Muscle layer of duodenum (tissue), 2 donors: ENCODE measurements around the gene COLEC11.

Experiments used
- H3K27ac ChIP-seq: one replicate; pipeline ENCODE4 v1.7.0; 2013; ENCODE audit warnings: mild to moderate bottlenecking, low read length
- H3K27me3 ChIP-seq: one replicate; pipeline ENCODE4 v1.7.0; 2013; ENCODE audit warnings: low read depth, mild to moderate bottlenecking, control low read depth, low read length
- H3K36me3 ChIP-seq, 2 donors: one replicate each; pipeline ENCODE4 v1.7.0; 2013; ENCODE audit warnings: low read length in 2 of 2, control low read depth in 1 of 2, mild to moderate bottlenecking in 1 of 2; ENCODE audit not compliant: insufficient read depth in 2 of 2, control insufficient read depth in 1 of 2
- H3K4me1 ChIP-seq, 2 donors: one replicate each; pipeline ENCODE4 v1.7.0; 2013; ENCODE audit warnings: low read length in 2 of 2, mild to moderate bottlenecking in 2 of 2, control low read depth in 1 of 2, moderate library complexity in 1 of 2; ENCODE audit not compliant: insufficient read depth in 2 of 2, control insufficient read depth in 1 of 2
- H3K4me3 ChIP-seq, 2 donors: one replicate each; pipeline ENCODE4 v1.7.0; 2013; ENCODE audit warnings: low read length in 2 of 2, low read depth in 1 of 2, mild to moderate bottlenecking in 1 of 2
- H3K9me3 ChIP-seq, 2 donors: one replicate each; pipeline ENCODE4 v1.7.0; 2013; ENCODE audit warnings: low read length in 2 of 2, control low read depth in 1 of 2, mild to moderate bottlenecking in 1 of 2; ENCODE audit not compliant: control insufficient read depth in 1 of 2
- donor health status: healthy.

The COLEC11 gene

DNA sequence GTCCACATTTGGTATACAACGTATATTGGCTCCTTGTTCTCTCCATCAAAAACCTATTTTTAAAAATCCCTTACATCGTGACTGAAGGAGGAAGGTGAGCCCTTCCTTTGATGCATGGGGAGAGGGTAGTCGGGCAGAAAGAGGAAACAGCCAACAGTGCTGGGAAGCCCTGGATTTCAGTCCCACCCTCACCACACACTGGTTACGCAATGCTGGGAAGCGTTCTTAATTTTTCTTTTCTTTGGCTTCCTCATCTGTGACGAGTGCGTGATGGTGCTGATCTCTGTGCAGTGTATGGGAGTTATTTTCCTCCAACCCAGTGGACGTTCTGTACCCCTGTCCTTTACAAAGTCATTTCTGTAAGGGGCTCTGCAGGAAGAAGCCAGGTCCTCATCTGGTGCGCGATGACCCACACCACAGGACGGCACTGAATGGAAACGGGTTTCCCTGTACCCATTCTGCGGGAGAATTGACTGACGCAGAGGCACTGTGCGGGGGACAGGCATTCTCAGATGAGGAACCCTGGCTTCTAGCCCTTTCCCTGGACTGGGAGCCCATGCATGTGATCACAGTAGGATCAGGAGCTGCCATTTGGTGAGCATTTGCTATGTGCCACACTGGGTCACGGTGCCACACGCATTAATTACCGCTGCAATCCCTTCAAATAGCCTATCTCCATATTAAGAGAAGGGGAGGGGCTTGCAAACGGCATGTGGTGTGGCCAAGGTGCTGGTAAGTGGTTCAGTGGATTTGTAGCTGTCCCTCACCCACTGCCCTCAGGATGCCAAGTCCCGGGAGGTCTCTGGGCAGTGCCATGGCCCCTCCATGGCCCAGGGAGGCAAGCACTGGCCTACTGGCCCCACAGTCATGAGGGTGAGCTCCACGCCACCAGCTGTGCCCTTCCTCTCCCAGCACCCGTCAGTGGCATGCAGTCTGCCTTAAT lies 4.3 kb downstream of the COLEC11 start:
- H3K4me1 ChIP-seq, result peaks cover 0 to under 1% of the 10 kb centered on the region in 2 donors
- H3K9me3 ChIP-seq, result no peaks in the 10 kb centered on the region
- no peaks in the 10 kb centered on the region for H3K27me3 ChIP-seq
- no peaks in the 10 kb centered on the region for H3K36me3 ChIP-seq
- no peak overlapping the region for H3K27ac ChIP-seq
- H3K4me3 ChIP-seq, result no peak overlapping the region

DNA sequence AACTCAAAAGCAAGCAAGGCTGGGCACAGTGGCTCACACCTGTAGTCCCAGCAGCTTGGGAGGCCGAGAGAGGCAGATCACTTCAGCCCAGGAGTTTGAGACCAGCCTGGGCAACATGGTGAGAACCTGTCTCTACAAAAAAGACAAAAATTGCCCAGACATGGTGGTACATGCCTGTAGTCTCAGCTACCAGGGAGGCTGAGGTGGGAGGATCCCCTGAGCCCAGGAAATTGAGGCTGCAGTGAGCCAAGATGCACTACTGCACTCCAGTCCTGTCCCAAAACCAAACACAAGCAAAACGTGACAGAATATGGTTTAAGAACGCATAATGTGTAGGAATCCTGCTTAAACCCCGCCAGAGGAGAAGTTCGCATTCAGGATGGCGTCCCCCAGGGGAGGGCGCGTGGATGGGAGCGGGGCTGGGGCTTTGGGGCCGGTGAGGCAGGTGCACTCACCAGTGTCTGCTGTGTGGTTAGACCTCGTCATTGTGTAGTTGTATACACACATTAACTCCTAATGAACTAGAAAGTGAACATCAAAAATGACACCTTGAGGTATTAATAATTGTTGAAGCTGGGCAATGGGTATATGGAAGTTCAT lies 5.4 kb downstream of the COLEC11 start:
- no peak overlapping the region for H3K27ac ChIP-seq
- no peaks in the 10 kb centered on the region for H3K27me3 ChIP-seq
- no peaks in the 10 kb centered on the region for H3K9me3 ChIP-seq

DNA sequence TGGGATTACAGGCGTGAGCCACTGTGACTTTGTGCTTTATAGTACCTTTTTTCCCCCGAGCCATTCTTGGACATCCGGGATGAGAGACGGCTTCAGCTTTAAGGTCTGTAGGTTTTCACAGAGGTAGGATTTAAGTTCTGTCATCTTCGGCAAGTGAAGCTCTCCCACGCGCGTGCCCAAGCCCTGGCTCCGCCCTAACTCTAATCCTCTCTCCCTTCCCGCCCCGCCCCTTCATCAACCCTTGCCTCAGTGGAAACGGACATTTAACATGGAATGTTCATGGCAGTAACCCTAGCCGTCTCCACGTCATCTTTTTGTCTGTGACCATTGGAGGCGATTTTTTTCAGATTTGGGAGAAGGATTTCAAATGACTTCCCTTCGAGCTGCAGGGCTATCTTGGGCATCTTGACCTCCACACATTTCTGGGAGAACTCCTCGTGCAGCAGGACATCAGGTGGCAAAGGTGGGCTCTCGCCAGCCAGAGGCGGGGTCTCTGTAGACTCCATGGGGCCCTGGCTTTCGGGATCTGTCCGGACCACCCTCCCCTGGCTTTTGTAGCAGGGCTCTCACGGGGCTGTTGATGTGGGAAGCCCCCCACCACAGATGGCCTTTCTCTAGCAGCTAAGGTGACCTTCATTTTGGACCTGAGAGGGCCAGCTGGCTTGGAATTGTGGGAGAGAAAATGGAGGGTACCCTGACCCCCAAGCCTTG lies 6.8 kb downstream of the COLEC11 start:
- no peaks in the 10 kb centered on the region for H3K36me3 ChIP-seq
- peaks cover 0 to 8% of the 10 kb centered on the region in 2 donors for H3K4me1 ChIP-seq
- H3K4me3 ChIP-seq, result no peak overlapping the region
- H3K27me3 ChIP-seq, result no peaks in the 10 kb centered on the region
- H3K27ac ChIP-seq, result no peak overlapping the region
- no peaks in the 10 kb centered on the region for H3K9me3 ChIP-seq

More for the DNA sequence above, 5.4 kb downstream of the COLEC11 start:
- Histone ChIP-seq H3K36me3 (no peaks in the 10 kb centered on the region), H3K4me3 (no peak overlapping the region), H3K4me1 (peaks cover 0 to 4% of the 10 kb centered on the region in 2 donors)

DNA sequence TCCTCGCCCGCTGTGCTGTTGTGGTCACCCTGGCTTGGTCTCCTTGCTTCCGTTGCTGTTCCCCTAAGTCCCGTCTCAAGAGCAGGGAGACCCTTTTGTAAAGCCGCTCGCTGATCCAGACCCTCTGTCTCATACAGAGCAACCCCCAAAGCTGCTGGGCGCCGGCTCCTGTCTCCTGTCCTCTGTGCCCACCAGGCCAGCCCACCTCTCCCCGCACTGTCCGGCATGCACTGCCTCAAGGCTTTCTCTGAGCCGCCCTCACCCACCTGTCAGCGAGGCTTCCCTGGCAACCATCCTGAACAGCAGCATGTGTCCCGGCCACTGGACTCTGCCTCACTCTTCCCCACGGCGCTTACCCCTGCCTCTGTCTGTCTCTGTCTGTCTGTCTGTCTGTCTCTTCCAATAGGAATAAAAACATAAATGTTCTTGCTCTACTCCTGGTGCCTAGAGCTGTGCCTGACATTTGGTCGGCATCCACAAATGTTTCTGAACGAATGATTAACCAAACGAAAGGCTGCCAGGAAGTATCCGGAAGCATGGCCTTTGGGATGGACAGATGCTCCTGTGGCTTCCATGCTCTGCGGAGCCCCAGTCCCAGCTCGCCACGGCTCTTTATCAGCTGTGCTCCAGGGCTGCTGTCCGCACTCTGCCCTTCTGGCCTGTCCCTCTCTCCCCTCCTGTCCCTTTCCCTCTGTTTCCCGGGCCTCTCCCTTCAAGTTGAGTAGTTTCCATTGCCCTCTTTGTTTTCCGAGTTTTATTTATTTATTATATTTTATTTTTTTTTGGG lies 7.8 kb downstream of the COLEC11 start:
- Histone ChIP-seq H3K4me3 (no peak overlapping the region), H3K27me3 (no peaks in the 10 kb centered on the region), H3K4me1 (peaks cover 0 to 8% of the 10 kb centered on the region in 2 donors), H3K9me3 (no peaks in the 10 kb centered on the region), H3K36me3 (no peaks in the 10 kb centered on the region), H3K27ac (no peak overlapping the region)

DNA sequence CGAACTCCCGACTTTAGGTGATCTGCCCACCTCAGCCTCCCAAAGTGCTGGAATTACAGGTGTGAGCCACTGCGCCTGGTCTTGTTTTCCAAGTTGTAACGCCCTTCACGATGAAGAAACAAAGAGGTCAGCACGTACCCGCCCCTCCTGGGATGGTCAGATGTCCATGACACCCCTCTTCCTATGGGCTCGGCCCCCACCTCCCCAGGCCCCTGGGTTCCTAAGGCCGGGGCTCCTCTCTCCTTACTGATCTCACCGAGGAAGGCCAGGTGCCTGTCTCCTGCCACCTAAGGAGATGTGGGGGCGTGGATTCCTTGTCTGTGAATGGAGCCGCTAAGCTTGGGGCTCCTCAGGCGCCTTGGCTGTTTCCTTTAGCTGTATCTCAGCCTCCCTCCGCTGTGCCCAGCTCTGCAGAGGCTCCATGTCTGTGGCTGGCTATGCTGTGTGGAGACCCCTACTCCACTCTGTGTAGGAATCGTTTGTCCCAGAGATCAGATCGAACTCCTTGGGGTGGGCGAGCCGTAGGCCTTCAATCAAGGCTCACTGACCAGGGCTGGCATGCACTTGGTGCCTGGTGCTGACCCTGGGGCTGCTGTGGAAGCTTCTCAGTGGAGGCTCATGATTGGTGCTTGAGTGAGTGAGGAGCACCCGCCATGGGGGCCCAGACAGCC lies 8.8 kb downstream of the COLEC11 start:
- H3K4me1 ChIP-seq, result peaks cover 0 to 8% of the 10 kb centered on the region in 2 donors
- H3K27me3 ChIP-seq, result no peaks in the 10 kb centered on the region
- no peaks in the 10 kb centered on the region for H3K9me3 ChIP-seq
- no peaks in the 10 kb centered on the region for H3K36me3 ChIP-seq
- H3K27ac ChIP-seq, result no peak overlapping the region
- H3K4me3 ChIP-seq, result no peak overlapping the region

DNA sequence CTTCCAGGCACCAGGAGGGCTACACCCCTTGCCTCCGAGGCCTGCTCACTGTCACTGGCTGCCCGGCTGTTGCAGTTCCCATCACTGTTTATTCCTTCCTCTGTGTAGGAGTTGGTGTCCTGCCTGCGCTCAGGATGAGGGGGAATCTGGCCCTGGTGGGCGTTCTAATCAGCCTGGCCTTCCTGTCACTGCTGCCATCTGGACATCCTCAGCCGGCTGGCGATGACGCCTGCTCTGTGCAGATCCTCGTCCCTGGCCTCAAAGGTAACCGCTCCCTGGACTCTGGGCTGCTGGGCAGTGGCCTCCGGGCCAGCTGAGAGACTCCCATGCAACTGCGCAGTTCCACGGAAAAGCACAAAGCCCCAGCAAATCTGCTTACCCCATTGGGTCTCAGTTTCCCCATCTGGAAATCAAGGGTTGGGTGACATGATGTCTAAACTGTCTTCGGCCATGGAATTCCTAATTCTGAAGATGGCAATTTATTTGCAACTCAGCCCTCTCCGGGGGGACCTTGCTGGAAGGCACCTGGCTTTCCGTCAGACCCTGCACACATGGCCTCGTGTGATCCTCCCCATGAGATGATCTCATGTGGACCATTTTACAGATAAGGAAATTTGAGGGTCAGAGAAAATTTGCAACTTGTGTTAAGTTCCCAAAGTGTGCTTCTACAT lies 9.4 kb downstream of the COLEC11 start:
- Histone ChIP-seq H3K36me3 (no peaks in the 10 kb centered on the region), H3K27ac (no peak overlapping the region)

DNA sequence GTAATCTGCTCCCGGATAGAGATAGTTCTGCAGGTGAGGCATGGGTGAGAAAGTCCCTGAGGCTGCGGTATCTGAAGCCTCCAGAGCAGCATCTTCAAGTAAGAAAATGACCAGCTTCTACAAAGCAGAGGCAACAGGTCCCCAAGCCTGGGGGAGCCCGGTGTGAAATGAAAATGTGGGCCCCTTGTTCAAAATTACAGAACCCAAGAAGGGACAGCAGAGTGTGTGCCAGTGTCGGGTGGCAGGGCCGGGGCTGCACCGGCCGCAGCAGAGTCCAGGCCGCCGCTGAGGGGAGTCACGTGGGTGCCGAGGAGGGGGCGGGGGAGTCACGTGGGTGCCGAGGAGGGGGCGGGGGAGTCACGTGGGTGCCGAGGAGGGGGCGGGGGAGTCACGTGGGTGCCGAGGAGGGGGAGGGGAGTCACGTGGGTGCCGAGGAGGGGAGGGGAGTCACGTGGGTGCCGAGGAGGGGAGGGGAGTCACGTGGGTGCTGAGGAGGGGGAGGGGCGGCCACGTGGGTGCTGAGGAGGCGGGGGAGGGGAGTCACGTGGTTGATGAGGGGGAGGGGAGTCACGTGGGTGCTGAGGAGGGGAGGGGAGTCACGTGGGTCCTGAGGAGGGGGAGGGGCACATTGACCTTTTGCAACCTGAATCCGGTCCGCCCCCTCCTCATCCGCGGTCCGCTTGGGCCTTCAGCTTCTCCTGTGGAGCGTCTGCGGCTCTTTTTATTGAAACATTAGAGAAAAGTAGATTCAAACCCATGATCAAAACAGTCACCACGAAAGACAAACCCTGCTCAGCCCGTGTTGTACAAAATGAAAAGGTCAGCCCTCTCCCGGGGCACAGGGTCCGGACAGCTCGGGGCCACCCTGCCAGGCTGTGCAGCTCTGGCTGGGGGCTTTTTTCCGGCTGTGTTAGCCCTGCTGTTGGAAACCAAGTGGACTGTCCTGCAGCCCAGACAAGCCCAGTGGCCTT lies 10.4 kb downstream of the COLEC11 start:
- H3K27me3 ChIP-seq, result no peaks in the 10 kb centered on the region
- H3K4me1 ChIP-seq, result peaks cover 0 to 8% of the 10 kb centered on the region in 2 donors
- no peak overlapping the region for H3K27ac ChIP-seq
- H3K9me3 ChIP-seq, result no peaks in the 10 kb centered on the region
- H3K4me3 ChIP-seq, result no peak overlapping the region
- no peaks in the 10 kb centered on the region for H3K36me3 ChIP-seq

More for the DNA sequence above, 9.4 kb downstream of the COLEC11 start:
- H3K4me3 ChIP-seq, result no peak overlapping the region
- H3K9me3 ChIP-seq, result no peaks in the 10 kb centered on the region
- no peaks in the 10 kb centered on the region for H3K27me3 ChIP-seq
- H3K4me1 ChIP-seq, result peaks cover 0 to 8% of the 10 kb centered on the region in 2 donors

DNA sequence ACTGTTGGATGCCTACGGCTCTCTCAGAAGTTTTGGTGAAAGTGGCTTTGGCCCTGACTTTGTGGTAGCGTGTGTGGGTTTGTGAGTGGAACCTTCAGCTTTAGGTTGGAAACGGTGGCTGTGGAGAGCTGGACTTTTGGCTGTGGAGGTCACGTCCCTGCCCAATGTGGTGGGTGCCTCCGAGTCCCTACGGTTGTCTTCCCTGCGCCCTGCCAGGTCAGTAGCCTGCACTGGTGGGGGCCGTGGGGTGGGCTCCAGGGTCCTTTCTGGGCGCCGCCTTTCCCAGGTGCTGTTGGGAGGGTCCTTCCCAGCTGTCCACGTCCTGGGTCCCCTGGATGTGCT lies 11.1 kb downstream of the COLEC11 start:
- H3K36me3 ChIP-seq, result no peaks in the 10 kb centered on the region
- H3K27ac ChIP-seq, result no peak overlapping the region
- no peaks in the 10 kb centered on the region for H3K9me3 ChIP-seq
- no peak overlapping the region for H3K4me3 ChIP-seq
- H3K4me1 ChIP-seq, result peaks cover 0 to 8% of the 10 kb centered on the region in 2 donors
- no peaks in the 10 kb centered on the region for H3K27me3 ChIP-seq

DNA sequence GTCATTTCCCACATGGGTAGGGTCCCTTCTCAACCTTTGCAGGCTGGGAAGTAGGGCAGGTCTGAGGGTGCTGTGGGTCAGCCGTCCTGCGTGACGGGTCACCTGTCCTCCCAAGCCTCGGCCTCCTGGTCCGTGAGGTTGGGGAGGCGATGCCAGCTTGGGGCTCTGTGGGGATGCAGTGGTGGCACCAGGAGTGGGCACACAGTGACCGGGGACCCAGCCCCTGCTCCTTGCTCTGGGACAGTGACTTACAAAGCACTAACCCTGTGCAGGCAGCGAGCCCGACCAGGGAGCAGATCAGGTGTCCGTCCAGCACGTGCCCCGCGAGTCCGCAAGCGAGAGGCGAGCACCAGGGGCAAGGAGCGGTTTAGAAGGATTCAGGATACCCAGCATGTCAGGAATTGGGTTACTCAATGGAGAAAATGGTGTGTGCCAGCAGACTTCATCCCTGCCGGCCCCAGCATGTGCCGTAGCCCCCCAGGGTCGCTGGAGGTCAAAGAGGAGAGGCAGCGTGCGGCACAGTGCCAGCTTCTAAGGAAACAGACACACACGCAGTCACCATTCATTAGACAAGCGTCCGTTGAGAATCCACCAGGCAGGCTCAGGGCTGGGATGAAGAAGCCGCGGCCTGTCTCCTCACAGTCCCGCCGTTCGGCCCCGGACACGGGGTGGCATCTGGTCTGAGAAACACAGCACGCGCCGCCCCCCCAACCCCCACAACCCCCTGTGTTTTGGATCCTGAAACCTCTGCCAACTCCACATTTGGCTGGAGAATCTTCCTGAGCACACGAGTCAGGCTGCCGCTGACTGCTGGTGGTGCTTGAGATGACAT lies 11.7 kb downstream of the COLEC11 start:
- H3K9me3 ChIP-seq, result no peaks in the 10 kb centered on the region
- H3K4me3 ChIP-seq, result no peak overlapping the region
- no peaks in the 10 kb centered on the region for H3K27me3 ChIP-seq
- H3K4me1 ChIP-seq, result peaks cover 0 to 8% of the 10 kb centered on the region in 2 donors
- H3K27ac ChIP-seq, result no peak overlapping the region
- H3K36me3 ChIP-seq, result no peaks in the 10 kb centered on the region
